Left lung (tissue), 10 donors: ENCODE measurements around the gene CDC25B. TPM values are rescaled to one million over a fixed set of nuclear protein-coding genes. Genes with fewer than 3 reads are reported as not detected.

ENCODE experiments used
- ATAC-seq: fragments of 200-7000 bp; cut with Tn5 transposase; one replicate; pipeline ENCODE4 v1.9.1; 2020; ENCODE audit warnings: moderate library complexity
- DNase-seq, 4 donors: peaks; one replicate each; pipeline ENCODE4 v3.0.0-alpha.2; 2013 to 2020
- H3K27ac ChIP-seq, 2 donors: fragments of 200-600 bp; sonication (generic) in 1 of 2; one replicate each; pipeline versions ENCODE4 v1.5.0 to v1.8.0; 2020 to 2021
- H3K27me3 ChIP-seq, 2 donors: fragments of 200-600 bp; sonication (generic) in 1 of 2; one replicate each; pipeline versions ENCODE4 v1.5.0 to v1.8.0; 2020 to 2021
- H3K36me3 ChIP-seq, 2 donors: fragments of 200-600 bp; sonication (generic) in 1 of 2; one replicate each; pipeline versions ENCODE4 v1.5.0 to v1.8.0; 2020 to 2021
- H3K4me1 ChIP-seq, 2 donors: fragments of 200-600 bp; one replicate each; pipeline ENCODE4 v1.8.0; 2021
- H3K4me3 ChIP-seq, 2 donors: fragments of 200-600 bp; sonication (generic) in 1 of 2; one replicate each; pipeline versions ENCODE4 v1.5.0 to v1.8.0; 2020 to 2021; ENCODE audit warnings: mild to moderate bottlenecking in 1 of 2
- H3K9me3 ChIP-seq, 2 donors: fragments of 200-600 bp; sonication (generic) in 1 of 2; one replicate each; pipeline versions ENCODE4 v1.5.0 to v1.8.0; 2020 to 2021
- CTCF ChIP-seq, 2 donors: fragments of 200-600 bp; sonication (generic) in 1 of 2; IDR thresholded peaks; one replicate each; pipeline versions ENCODE4 v1.5.0 to v1.8.0; 2021; ENCODE audit warnings: antibody characterized with exemption in 2 of 2
- intact Hi-C, 2 donors: fragments of 100-400 bp; cut with DNase I; formaldehyde crosslinking; loops; one replicate each; pipeline versions ENCODE4 v1.11.2 to v1.14.2; 2022
- polyA plus RNA-seq, 6 donors: library from polyadenylated mRNA; unstranded; fragments of 120-200 nt; gene quantifications; one replicate each; pipeline ENCODE4 v1.2.1, GENCODE V29; 2013; ENCODE audit not compliant: insufficient read length in 6 of 6
- total RNA-seq, 2 donors: library from RNA; stranded (reverse); fragmentation: NEBNext Ultra II Directional; extraction: Animal tissue kit (Norgen Biotek cat#: 25700); gene quantifications; one replicate each; pipeline ENCODE4 v1.2.1, GENCODE V29; 2021
- donor health status: DM: no; HTN: yes; CAD: no.
- donor health status: DM: no; HTN: no; CAD: no.

CDC25B gene
- total and polyA plus RNA-seq, 8 donors: 50.8 to 121 (median 60.4) TPM

GRCh38 chr20:3804254-3804751 is 8.2 kb downstream of the CDC25B start:
- ATAC-seq (peak; percentile 21), DNase-seq (peak in 1 of 4 donors; percentile 66)
- Histone ChIP-seq H3K27me3 (no peaks in the 10 kb centered on the region), H3K27ac (peak overlapping the region; percentile 69 to 89), H3K9me3 (no peaks in the 10 kb centered on the region), H3K4me3 (no peak overlapping the region), H3K4me1 (peaks cover 69 to 95% of the 10 kb centered on the region in 2 donors), H3K36me3 (peaks cover 0 to 68% of the 10 kb centered on the region in 2 donors)
- TF ChIP-seq CTCF (IDR thresholded peaks at IDR 0.05): no peak
- intact Hi-C loops: no loop called here

DNA sequence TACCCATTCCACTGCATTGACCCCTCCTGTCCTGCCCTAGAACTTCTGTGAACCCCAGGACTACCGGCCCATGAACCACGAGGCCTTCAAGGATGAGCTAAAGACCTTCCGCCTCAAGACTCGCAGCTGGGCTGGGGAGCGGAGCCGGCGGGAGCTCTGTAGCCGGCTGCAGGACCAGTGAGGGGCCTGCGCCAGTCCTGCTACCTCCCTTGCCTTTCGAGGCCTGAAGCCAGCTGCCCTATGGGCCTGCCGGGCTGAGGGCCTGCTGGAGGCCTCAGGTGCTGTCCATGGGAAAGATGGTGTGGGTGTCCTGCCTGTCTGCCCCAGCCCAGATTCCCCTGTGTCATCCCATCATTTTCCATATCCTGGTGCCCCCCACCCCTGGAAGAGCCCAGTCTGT is 8.7 kb downstream of the CDC25B start:
- ATAC-seq: no peak
- no peaks in the 10 kb centered on the region for H3K9me3 ChIP-seq
- peaks cover 67 to 95% of the 10 kb centered on the region in 2 donors for H3K4me1 ChIP-seq
- H3K4me3 ChIP-seq: no peak overlapping the region
- H3K27me3 ChIP-seq: no peaks in the 10 kb centered on the region
- peak overlapping the region; percentile 69 to 89 for H3K27ac ChIP-seq
- intact Hi-C loops: no loop called here
- no peak for TF ChIP-seq CTCF (IDR thresholded peaks at IDR 0.05)
- peaks cover 0 to 65% of the 10 kb centered on the region in 2 donors for H3K36me3 ChIP-seq
- DNase-seq: peak in 1 of 4 donors; percentile 61

DNA sequence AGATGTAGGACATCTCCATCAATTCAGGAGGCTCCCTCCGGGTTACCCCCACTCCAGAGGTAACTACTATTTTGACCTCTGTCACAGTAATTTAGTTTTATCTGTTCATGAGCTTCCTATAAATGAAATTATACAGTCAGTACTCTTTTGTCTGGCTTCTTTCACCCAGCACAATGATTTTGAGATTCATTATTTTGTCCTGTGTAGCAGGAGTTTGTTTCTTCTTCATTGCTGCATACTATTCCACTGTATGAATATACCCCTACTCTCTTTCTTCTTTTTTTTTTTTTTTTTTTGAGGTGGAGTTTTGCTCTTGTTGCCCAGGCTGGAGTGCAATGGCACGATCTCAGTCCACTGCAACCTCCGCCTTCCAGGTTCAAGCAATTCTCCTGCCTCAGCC is 12.4 kb downstream of the CDC25B start:
- H3K4me1 ChIP-seq: peaks cover 61 to 90% of the 10 kb centered on the region in 2 donors
- peaks cover 0 to 27% of the 10 kb centered on the region in 2 donors for H3K36me3 ChIP-seq
- TF ChIP-seq CTCF (IDR thresholded peaks at IDR 0.05): no peak
- no peaks in the 10 kb centered on the region for H3K9me3 ChIP-seq
- H3K27ac ChIP-seq: peak overlapping the region; percentile 89 to 97
- peak overlapping the region in 1 of 2 donors; percentile 28 for H3K4me3 ChIP-seq
- DNase-seq (no peak), ATAC-seq (no peak)
- H3K27me3 ChIP-seq: no peaks in the 10 kb centered on the region
- intact Hi-C loops: no loop called here

DNA sequence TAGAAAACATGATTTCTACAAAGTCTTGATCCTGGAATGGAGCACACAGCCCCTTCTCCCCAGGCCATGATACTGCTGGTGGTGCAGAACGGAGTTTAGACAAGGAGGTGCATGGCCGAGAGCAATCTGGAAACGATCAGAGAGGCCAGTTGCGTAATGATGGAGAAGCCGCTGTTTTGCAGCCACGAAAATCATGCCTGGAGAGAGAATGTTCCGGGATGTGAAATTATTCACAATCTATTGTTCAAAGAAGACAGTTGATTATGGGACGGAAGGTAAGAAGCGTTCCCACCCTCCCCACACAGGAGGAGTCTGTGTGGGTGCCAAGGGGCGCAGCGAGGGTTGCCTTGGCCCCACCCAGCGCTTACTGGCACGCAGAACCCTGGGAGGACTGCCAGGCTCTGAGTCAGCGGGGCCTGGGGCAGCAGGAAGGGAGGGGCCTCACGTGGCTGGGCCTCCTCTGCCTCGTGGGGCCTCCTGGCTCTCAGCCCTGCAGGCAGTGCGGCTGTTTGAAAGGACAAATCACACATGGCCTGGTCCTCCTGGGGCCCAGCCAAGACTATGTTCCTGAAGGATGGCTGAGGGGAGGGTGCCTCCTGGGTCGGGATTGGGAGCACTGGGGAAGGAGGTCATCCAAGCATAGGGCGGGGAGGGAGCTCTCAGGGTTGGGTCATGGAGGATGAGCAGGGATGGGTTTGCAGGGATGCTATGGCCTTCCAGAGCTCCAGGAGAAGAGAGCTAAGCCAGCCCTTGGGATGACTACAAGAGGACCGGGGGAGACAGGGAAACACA is 15.6 kb downstream of the CDC25B start:
- Histone ChIP-seq H3K4me1 (peaks cover 44 to 81% of the 10 kb centered on the region in 2 donors), H3K36me3 (no peaks in the 10 kb centered on the region), H3K27me3 (no peaks in the 10 kb centered on the region), H3K4me3 (peak overlapping the region; percentile 28 to 37), H3K27ac (peak overlapping the region; percentile 88 to 96), H3K9me3 (no peaks in the 10 kb centered on the region)
- intact Hi-C loops: no loop called here
- ATAC-seq: peak; percentile 81
- no peak for TF ChIP-seq CTCF (IDR thresholded peaks at IDR 0.05)
- DNase-seq: peak; percentile 98 to 99 (median 99)

GRCh38 chr20:3812259-3812681 is 16.2 kb downstream of the CDC25B start:
- Histone ChIP-seq H3K4me3 (no peak overlapping the region), H3K4me1 (peaks cover 38 to 75% of the 10 kb centered on the region in 2 donors), H3K9me3 (no peaks in the 10 kb centered on the region), H3K27me3 (no peaks in the 10 kb centered on the region), H3K27ac (peak overlapping the region; percentile 88 to 96), H3K36me3 (no peaks in the 10 kb centered on the region)
- DNase-seq (no peak), ATAC-seq (no peak)
- no peak for TF ChIP-seq CTCF (IDR thresholded peaks at IDR 0.05)
- intact Hi-C loops: no loop called here
